Activated CD4-positive, alpha-beta T cell treated with anti-CD3 and anti-CD28 coated beads, Interleukin-2, amount 50 U/mL, for 24 hours (primary cell): Measurements from ENCODE around the gene ITPRIPL1.
"Not testable (repeated sequence)": the region's sequence is repeated elsewhere in the genome, so short reads cannot be mapped to it uniquely, and the experiment has no call there.

Experiments
- DNase-seq, 2 donors: peaks; one replicate each; pipeline ENCODE4 v3.0.0-alpha.2; 2020; ENCODE audit warnings: low read depth in 1 of 2, low spot score in 1 of 2

ITPRIPL1 gene, protein sequence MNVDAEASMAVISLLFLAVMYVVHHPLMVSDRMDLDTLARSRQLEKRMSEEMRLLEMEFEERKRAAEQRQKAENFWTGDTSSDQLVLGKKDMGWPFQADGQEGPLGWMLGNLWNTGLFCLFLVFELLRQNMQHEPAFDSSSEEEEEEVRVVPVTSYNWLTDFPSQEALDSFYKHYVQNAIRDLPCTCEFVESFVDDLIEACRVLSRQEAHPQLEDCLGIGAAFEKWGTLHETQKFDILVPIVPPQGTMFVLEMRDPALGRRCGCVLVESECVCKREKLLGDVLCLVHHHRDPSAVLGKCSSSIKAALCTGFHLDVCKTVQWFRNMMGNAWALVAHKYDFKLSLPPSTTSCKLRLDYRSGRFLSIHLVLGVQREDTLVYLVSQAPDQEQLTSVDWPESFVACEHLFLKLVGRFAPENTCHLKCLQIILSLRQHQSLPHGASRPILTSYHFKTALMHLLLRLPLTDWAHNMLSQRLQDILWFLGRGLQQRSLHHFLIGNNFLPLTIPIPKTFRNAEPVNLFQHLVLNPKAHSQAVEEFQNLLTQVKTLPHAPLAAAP

DNA sequence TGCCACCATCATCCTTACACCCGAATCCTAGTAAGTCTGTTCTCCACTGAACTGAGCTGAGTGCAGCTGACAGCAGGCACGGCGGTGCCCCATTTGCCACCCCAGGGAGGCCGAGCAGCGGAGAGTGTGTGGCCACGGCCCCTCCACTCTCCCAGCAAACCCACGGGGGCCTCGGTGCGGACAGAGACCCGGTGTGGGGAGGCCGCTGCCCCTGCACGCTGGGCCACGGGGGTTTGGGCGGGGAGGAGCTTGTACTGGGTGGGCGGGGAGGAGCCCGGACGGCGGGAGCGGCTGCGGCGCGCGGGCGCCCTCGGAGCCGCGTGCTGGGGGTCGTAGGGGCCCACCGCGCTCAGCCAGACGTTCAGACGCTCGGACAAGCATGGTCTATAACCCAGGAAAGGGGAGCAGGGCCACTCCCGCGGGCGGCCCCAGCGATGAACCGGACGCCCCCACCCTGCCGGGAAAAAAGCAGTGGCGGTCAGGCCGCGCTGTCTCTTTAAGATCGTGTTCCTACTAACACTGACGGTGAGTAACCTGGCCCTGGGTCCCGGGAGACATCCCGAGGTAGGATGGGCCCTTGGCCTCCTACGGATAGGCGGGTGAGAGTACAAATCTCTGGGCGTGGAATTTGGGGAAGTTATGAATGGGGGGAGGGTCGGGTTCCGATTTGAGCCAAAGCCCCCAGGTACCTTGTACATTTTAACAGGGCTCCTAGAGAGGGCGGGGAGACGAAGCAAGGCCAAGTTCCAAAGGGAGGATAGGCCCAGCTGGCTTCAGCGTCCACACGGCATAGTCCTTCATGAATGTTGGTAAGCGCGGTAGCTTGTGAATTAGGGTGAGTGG is at the start of gene ITPRIPL1:
Gene ITPRIPL1 (plus strand): TSS at position 277 of the 843 bp plus-strand sequence. CDS start 523 bp downstream, at position 800.
- DNase-seq, result peak in 1 of 2 donors; percentile 24

DNA sequence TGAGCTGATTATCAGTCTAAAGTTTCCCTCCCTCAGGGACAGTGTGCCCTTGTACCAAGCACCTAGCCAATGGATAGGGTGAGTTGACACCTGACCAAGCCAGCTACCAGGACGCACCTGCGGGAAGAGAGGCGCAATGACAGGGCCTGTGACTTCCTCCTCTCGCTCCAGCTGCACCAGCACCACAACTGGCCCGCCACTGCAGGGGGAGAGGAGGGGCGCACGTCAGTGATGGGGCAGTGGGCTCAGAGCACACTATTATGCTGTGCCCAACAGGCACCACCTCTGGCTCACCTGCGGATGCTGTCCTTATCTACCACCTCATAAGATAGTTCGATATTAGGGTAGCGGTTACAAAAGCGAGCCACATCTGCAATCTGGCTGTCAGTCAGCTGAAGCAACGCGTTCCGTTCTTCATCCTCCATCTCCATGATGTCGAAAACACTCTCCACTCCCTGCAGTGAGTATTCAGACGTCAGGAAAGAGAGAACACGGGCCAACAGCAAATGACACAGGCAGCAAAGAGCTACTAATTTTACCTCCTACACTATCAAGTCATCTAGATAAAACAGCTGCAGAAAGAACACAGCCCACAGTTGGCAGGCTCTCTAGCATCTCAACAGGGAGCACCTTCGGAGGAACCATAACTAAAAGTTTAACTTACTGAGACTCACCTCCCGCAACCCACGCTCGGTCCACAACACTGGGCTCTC is 48.2 kb upstream of the ITPRIPL1 start:
- DNase-seq, result no peak

DNA sequence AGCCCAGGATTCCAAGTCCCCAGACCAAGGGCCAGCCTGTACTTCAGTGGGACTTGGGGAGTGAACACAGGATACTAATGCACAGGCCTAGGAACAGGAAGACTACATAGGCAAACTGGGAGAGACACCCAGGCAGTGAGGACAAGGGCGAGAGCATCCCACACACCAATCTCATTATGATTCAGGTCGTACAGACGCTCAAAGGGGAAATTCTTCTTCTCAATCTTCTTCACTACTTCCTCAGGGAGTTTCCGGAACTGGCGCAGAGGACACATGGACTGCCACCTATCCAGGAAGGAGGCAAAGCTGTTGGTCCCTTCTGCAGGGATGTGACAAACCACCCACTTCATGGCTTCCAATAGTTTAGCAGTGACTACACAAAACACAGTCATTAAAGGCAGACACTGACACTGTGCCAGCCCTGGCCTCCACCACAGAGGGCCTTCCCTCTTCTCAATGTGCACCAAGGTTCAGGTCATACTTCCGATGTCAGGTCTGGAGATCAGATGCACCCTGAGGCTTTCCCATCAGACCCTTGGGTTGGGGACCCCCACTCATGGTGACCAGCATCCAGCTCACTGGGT is 37.8 kb upstream of the ITPRIPL1 start:
- no peak for DNase-seq

DNA sequence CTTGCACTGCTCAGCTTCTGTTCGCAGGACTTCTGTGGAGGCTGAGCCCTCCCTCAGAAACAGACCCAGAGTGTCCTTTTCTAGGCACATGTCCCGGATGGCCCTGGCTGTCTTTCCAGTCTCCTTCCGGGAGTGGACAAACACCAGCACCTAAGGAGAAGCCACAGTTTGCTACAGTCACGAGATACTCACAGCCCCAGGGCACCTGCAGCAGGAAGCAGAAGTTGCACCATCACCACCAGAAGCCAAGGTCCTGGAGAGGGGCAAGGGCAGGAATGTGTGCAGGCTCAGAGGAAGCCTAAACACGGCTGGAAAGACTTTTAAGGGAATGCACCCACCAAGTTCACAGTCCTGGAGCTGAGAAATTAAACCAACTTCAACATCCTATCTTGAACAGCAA is 33.4 kb upstream of the ITPRIPL1 start:
- no peak for DNase-seq

DNA sequence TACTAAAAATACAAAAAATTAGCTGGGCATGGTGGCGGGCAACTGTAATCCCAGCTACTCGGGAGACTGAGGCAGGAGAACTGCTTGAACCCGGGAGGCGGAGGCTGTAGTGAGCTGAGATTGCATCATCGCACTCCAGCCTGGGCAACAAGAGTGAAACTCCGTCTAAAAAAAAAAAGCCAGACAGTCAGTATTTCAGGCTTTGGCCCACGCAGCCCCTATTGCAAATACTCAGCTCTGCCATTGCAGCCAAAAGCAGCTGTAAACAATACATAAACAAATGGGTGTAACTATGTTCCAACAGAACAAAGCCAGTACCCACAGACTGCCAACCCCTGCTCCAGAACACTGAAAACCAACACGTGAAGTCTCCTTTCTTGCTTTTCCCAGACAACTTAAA is 30.8 kb upstream of the ITPRIPL1 start:
- not testable (repeated sequence) for DNase-seq

DNA sequence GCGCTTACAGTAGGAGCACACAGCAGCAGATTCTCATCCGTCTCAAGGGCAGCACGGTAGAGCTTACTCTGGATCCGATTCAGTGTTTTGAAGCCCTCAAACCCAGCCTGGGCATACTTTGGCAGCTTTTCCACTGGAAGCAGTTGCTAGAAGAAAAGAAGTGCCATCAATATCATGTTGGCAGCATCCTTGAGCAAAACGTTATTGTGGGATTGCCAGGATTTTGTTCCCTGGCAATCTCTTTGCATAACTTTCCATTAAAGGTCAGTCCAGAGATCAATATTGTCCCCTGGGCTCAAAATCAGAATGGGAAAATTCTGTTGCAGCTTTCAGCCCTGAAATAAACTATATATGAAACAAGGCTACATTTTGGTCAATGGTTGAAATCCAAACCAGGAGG is 28.2 kb upstream of the ITPRIPL1 start:
- DNase-seq, result no peak

DNA sequence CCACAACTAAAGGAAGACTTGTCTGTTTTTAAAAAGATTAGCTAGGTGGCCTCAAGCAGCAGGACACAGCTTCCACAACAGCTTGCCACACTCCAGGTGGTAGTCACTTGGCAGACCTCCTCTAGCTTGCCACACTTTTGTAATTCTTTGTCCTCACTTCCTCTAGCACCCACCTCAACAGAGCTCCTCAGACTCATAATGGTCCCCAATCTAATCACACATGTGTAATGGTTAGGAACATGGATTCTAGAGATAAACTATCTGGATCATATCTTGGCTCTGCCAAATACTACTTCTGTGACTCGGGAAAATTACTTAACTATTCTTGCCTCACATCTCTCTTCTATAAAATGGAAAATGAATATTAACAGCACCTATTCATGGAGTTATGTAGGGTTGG is 23.3 kb upstream of the ITPRIPL1 start:
- no peak for DNase-seq

DNA sequence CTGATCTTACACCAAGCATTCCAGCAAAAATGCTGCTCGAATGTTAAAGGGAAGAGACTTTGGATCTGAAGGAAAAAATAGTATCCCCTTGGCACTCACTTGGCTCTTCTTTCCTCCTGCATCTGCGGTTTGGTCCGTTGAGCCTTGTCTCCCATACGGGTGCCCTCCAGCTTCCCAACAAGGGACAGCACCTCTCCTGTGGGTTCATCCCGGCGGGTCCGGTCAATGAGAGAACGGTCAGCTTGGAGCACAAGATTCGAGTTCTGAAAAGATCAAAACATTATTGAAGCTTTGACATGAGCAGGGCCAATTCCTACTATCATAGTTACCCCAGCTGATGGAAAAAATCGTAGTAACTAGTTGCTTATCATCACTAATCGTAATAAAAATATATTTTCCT is 20.5 kb upstream of the ITPRIPL1 start:
- no peak for DNase-seq

DNA sequence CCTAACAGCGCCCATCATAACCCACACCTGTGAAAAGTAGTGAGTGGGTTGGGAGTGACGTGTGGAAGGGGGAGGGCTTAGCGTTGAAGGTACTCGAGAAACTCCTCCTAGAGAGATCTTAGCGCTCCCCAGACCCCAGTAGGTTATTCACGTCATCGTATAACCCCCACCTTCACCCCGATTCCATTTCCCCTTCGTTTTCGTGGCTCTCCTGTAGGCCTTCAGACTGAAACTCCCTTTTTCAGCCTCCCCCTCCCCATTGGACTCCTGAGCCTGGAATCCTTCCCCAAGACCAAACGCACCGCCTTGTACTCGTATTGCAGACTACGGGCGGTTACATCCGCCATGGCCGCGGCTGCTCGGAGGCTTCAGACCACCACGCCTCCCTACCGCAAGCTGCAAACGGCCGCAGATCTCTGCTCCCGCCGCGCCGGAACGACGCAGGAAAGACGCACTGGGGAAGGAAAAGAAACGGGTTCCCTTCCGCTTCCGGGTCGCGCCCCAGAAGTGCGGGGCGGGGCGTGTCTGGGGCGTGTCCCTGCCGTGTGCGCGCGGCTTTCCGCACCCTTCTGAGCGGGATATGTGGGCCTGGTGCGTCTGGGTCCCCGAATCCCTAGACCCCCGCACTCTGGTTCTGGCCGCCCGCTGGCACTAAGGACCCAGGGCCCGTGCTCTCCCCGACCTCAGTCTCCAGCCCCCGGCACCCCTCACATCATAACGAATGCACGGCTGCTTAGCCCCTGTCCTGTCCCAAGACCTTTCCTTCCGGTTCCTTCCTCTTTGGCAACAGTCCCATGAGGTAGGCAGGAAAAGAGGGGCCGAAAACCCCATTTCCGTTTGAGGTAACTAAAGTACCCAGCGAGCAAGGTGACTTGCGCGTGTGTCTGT is 19.8 kb upstream of the ITPRIPL1 start, which contains the start of gene SNRNP200:
Gene SNRNP200 (minus strand): TSS at position 456 of the 888 bp plus-strand sequence. CDS start 109 bp downstream, at position 347.
- DNase-seq, result peak; percentile 77 to 87

DNA sequence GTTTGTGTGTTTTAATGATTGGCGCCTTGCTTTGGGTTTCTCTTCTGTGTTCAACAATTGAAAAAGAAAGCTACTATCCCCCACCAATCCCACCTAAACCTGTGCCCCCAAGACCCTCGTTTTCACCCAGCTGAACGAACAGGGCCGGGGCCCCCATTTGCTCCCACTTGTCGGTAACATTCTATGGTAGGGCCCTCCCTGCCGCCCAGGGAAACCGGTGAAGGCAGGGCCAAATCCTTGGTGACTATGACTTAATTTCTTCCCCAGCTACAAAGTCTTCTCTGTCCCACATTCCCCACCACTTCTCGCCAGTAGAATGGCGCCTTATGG is 19.2 kb upstream of the ITPRIPL1 start:
- DNase-seq, result no peak

DNA sequence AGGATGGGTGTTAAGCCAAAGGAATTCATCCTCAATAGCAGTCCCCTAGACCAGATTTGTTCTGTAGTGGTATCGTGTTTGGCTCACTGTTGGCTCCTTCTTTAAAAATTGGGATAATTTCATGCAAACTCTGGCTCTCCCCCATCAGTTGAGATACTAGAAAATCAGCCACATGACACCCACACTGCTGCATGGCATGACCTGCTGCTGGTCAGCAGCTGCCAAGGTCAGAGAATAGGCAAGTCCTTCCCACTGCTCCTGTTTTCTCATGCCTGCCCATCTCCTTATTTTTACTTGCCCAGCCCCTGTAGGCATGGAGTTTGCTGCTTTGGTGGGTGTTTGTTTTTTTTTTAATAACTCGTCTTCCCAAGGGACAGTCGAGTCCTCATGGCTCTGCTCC is 18.7 kb upstream of the ITPRIPL1 start:
- no peak for DNase-seq

DNA sequence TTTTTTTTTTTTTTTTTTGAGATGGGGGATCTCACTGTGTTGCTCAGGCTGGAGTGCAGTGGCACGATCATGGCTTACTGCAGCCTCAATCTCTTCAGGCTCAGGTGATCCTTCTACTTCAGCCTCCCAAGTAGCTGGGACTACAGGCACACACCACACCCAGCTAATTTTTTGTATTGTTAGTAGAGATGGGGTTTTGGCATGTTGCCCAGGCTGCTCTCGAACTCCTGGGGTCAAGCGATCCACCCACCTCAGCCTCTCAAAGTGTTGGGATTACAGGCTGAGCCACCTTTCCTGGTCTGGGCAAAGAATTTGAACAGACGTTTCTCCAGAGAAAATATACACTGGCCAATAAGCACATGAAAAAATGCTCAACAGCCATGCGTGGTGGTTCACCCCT is 16.9 kb upstream of the ITPRIPL1 start:
- DNase-seq, result no peak

DNA sequence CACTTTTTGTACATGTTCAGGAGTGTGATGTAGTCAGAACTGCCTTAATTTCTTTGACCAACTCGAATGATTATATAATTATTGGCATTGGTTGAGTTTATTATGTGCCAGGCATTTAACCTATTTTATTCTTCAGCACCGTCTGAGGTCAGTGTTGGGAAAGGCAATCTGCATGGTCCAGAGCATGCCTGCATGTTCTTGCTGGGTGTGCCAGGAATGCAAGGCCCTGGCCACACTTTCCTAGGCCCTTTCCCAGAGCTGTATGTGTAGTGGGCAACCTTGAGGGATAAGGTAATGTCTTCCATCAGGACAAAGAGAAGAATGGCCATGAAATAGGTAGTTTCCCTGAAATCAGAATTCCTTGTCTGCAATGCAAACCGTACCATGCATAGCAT is 10.1 kb upstream of the ITPRIPL1 start:
- no peak for DNase-seq

DNA sequence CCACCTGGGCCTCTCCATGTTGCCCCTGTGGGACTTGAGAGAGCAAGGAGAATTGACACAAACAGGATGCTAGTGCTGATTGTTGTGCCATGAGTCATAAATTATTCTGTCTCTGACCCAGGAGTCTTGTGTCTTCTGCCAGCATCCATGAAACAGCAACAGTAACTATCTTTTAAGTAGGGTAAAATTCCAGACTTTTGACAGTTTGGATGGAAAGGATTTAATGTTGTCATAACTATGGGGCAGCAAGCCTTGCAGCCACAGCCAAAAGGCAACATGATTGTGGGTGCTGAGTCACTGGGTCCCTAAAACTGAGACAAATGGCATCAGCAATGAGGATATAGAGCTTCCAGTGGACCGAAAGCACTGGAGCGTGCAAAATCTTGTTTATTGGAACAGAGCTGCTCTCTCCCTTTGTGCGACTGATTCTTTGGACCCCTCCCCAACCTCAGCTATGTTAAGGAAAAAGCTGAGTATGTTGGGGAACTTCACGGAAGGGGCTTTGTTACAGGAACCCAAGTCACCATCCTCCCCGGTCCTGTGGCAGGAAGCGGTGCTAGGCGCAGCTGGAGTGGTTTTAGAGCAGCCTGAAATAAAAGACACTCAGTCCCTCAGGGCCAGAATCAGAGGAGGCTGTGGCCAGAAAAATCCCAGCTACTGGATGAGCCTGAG is 9.6 kb upstream of the ITPRIPL1 start:
- no peak for DNase-seq

DNA sequence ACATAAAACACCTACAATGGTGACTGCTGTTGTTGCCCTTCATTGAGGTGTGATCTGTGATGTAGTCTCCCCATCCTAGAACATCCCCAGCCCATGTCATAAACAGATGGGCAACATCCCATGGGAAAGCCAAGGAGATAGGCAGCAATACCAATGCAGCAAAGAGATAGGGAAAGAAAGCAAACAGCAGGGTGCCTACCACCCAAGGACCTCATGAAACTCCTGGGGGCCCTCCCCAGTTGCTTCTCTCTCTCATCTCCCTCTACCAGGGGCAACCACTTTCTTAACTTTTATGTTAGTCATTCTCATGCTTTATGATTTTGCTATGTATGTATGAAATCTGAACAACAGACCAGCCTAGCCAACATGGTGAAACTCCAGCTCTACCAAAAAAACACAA is 8.1 kb upstream of the ITPRIPL1 start:
- no peak for DNase-seq

DNA sequence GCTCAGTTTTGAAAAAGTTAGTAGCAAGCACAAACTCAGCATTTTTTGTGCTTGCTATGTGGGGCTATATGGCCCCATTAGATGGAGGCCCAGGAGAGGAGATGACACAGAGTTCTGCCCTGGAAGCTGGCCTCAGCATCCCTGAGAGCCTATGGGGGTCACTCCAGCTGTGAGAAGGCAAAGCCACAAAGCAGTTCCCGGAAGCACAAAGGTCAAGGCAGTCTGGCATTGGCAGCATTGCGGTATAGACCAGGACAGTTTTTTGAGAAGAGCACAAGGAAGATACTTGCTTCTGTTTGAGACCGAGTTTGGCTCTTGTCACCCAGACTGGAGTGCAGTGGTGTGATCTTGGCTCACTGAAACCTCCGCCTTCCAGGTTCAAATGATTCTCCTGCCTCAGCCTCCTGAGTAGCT is 7.5 kb upstream of the ITPRIPL1 start:
- no peak for DNase-seq

DNA sequence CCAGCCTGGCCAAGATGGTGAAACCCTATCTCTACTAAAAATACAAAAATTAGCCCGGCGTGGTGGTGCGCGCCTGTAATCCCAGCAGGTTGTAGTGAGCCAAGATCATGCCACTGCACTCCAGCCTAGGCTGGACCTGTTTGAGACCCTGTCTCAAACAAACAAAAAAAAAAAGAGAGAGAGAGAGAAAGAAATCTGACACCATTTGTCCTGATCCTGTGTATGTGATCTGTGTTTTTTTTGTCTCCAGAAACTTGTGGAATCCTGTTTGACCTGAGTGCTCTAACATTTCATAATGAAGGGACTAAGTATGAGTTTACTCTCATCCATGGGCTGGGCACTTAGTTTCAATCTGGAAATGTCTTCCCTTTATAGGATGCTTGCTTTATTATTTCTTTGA is 6.4 kb upstream of the ITPRIPL1 start:
- DNase-seq, result no peak

DNA sequence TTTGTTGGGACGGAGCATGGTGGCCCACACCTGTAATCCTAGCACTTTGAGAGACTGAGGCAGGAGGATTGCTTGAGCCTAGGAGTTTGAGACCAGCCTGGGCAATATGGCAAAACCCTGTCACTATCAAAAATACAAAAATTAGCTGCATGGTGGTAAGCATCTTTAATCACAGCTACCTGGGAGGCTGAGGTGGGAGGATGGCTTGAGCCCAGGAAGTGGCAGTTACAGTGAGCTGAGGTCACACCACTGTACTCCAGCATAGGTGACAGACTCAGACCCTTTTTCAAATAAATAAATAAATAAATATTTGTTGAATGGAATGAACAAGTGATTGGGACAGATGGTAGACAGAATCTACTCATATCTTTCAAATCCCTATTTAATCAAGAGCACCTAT is 5.7 kb upstream of the ITPRIPL1 start:
- no peak for DNase-seq

DNA sequence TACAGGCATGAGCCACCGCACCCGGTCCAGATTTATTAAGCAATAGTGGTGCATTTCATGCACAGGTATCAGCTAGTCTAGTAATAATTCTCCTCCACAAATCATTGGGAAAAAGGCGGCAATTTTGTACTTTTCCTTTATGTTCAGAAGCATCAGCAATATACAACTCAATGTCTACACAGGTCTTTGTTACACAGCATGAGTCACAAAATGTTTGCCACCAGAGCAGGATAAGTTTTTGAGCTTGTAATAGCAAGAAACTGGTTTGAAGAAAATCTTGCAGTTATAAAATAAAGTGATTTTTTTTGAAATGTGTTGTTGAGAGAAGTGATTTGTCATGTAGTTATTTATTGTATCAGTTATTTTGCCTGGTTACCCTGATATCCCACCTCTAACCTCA is 4.8 kb upstream of the ITPRIPL1 start:
- DNase-seq, result no peak
